Choroid plexus epithelial cell (primary cell): ENCODE measurements around the gene ADAMTS8.

Source experiments
- DNase-seq: peaks from one replicate; pipeline ENCODE4 v3.0.0-alpha.2; 2010; ENCODE audit warnings: low read depth
- H3K4me3 ChIP-seq: 2 replicates; pipeline ENCODE4 v1.5.1; 2011; ENCODE audit warnings: low read depth, mild to moderate bottlenecking, control low read depth, low read length, moderate library complexity
- CTCF ChIP-seq: conservative IDR thresholded peaks from 2 replicates; pipeline ENCODE4 v1.5.1; 2011; ENCODE audit warnings: low read depth, mild to moderate bottlenecking, control low read depth, inconsistent platforms, low read length, moderate library complexity

ADAMTS8 gene

GRCh38 chr11:130403967-130404366 is 24.4 kb downstream of the ADAMTS8 start:
- DNase-seq: no peak
- no peak overlapping the region for H3K4me3 ChIP-seq
- TF ChIP-seq CTCF: no peak

GRCh38 chr11:130403271-130403804 is 25.1 kb downstream of the ADAMTS8 start:
- DNase-seq: peak; percentile 93
- H3K4me3 ChIP-seq: no peak overlapping the region

GRCh38 chr11:130402570-130402969 is 25.8 kb downstream of the ADAMTS8 start:
- TF ChIP-seq CTCF: no peak
- no peak for DNase-seq
- H3K4me3 ChIP-seq: no peak overlapping the region

More at GRCh38 chr11:130403271-130403804, 25.1 kb downstream of the ADAMTS8 start:
- no peak for TF ChIP-seq CTCF

- no peak overlapping the region for H3K4me3 ChIP-seq
- peak; percentile 84 for DNase-seq
- TF ChIP-seq CTCF: no peak
These were observed 27.5 kb downstream of the ADAMTS8 start for GRCh38 chr11:130400781-130401483.

GRCh38 chr11:130399196-130399595 is 29.2 kb downstream of the ADAMTS8 start:
- no peak overlapping the region for H3K4me3 ChIP-seq
- no peak for TF ChIP-seq CTCF
- DNase-seq: no peak

- no peak for DNase-seq
- no peak overlapping the region for H3K4me3 ChIP-seq
- TF ChIP-seq CTCF: no peak
These were observed 30.6 kb downstream of the ADAMTS8 start for GRCh38 chr11:130397780-130398179.

GRCh38 chr11:130396965-130397364 is 31.4 kb downstream of the ADAMTS8 start:
- no peak for DNase-seq
- H3K4me3 ChIP-seq: no peak overlapping the region
- no peak for TF ChIP-seq CTCF
